Left colon (tissue), 2 donors: ENCODE data around the gene GATAD2B. TPM values are rescaled to one million over a fixed set of nuclear protein-coding genes. Genes with fewer than 3 reads are reported as not detected.
"Not testable (repeated sequence)": the region's sequence is repeated elsewhere in the genome, so short reads cannot be mapped to it uniquely, and the experiment has no call there.

Experiments used
- ATAC-seq: fragments of 200-7000 bp; cut with Tn5 transposase; one replicate; pipeline ENCODE4 v1.9.1; 2020; ENCODE audit warnings: mild to moderate bottlenecking, moderate library complexity
- DNase-seq, 2 donors: peaks; one replicate each; pipeline ENCODE4 v3.0.0-alpha.2; 2020
- intact Hi-C, 2 donors: fragments of 100-400 bp; cut with DNase I in 1 of 2; cut with micrococcal nuclease in 1 of 2; formaldehyde crosslinking; loops; one replicate each; pipeline versions ENCODE4 v1.11.2 to v1.14.0; 2022; cut with DNase I, micrococcal nuclease
- total RNA-seq, 2 donors: library from RNA; stranded (reverse); fragmentation: NEBNext Ultra II Directional; extraction: Animal tissue kit (Norgen Biotek cat#: 25700); gene quantifications; one replicate each; pipeline ENCODE4 v1.2.1, GENCODE V29; 2021
- donor health status: DM: no; HTN: no; CAD: no.
- donor health status: DM: yes; HTN: yes; CAD: no.

Gene GATAD2B
- total RNA-seq, 2 donors from 2014 or later: 33.9 to 34.9 TPM

GRCh38 chr1:153793261-153793972 lies 129.4 kb downstream of the GATAD2B start:
- intact Hi-C loops: loop anchor here (10.0 kb wide), 1 partner anchor 191 kb away; the partner anchor contains the start of gene RAB13 (in 2 of the 2)
- no peak for DNase-seq

GRCh38 chr1:153792631-153793041 lies 130.1 kb downstream of the GATAD2B start:
- intact Hi-C loops: loop anchor here (10.0 kb wide), 1 partner anchor 192 kb away; the partner anchor contains the start of gene RAB13 (in 2 of the 2)
- no peak for DNase-seq
- no peak for ATAC-seq

More at GRCh38 chr1:153793261-153793972, 129.4 kb downstream of the GATAD2B start:
- ATAC-seq: no peak

DNA sequence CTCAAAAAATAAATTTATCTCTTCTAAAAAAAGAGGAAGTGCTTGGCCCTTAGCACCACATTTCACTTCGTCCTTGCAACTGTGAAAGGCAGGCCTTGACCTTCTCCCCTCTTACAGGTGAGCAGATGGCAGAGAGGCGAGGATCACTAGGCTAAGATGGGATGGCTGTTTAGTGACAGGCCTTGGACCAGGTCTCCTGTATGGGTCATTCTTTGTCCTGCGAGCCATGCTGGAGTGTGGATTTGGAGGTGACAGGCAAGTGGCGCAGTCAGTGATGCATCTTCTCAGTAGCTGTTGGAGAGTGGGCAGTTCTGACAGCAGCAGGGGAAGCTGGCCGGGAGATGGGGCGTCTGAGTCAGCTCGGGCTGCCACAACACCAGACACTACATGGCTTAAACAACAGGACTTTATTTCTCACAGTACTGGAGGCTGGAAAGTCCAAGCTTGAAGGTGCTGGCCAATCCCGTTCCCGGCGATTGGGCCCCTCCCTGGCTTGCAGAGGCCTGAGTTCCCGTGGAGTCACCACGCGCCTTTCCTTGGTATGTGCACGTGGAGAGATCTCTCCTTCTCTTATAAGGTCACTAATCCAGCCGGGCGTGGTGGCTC lies 131.0 kb downstream of the GATAD2B start:
- peak in 1 of 2 donors; percentile 10 for DNase-seq
- intact Hi-C loops: loop anchor here (10.0 kb wide), 1 partner anchor 193 kb away; the partner anchor contains the start of gene RAB13 (in 2 of the 2)
- ATAC-seq: no peak

DNA sequence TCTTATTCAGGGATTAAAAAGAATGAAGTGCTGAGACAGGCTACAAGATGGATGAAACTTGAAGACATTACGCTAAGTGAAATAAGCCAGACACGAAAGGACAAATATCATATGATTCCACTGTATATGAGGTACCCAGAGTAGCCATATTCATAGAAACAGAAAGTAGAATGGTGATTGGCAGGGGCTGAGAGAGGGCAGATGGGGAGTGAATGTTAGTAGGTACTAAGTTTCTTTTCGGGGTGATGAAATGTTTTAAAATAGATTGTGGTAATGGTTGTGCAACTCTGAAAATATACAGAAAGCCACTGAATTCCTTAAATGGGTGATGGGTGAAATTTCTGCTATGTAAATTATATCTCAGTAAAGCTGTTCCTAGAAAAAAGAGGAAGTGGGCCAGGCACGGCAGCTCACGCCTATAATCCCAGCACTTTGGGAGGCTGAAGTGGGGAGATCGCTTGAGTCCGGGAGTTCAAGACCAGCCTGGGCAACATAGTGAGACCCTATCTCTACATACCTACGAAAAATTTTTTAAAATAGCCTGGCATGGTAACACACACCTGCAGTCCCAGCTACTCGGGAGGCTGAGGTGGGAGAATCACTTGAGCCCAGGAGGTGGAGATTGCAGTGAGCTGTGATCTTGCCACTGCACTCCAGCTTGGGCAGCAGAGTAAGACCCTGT lies 131.7 kb downstream of the GATAD2B start:
- ATAC-seq (peak; percentile 33), DNase-seq (peak in 1 of 2 donors; percentile 47)
- intact Hi-C loops: loop anchor here (10.0 kb wide), 1 partner anchor 194 kb away; the partner anchor contains the start of gene RAB13 (in 2 of the 2)

DNA sequence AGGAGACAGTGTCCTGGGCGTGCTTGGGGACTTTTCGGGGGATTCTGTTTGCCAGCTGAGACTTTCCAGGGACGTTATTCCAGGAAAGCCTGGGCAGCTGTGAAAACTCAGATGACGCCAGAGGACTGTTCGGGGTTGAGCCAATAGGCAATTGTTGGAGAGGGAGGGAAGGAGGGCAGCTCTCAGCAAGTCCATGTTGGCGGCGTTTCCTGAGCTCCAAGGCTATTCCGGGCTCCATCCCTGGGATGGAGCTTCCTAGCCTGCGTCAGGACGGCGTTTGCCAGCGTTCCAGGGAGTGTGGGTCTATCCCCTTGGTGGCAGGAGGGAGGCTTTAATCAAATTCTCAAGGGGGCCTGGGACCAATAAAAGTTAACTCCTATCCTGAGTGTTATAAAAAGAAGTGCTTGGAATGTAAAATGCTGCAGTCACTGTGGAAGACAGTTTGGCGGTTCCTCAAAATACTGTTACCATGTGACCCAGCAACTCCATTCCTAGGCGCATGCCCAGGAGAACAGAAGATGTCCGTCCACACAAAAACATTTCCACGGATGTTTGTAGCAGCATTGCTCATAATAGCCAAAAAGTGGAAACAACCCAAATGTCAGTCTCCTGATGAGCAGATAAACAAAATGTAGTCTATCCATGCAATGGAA lies 132.3 kb downstream of the GATAD2B start:
- DNase-seq: peak; percentile 52 to 81
- peak; percentile 44 for ATAC-seq
- intact Hi-C loops: loop anchor here (10.0 kb wide), 1 partner anchor 194 kb away; the partner anchor contains the start of gene RAB13 (in 2 of the 2)

DNA sequence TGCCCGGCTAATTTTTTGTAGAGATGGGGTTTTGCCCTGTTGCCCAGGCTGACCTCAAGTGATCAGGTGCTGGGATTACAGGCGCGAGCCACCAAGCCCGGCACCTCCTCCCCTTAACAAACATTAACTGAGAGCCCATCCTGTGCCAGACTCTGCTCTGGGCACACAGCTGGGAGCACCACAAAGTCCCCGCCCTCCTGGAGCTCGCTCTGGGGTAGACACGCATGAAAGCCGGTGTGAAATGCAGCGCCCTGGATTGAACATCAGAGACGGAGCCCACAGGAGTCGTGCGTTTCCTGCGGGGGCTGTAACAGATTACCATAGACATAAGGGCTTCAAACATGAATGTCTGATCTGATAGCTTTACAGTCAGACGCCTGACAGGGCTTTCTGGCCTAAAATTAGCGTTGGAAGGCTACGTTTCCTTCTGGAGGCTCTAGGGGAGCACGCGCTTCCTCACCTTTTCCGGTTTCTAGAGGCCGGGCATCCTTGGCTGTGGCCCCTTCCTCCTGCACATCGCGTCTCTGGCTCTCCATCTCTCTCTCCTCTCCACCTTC lies 133.2 kb downstream of the GATAD2B start:
- ATAC-seq (peak; percentile 61), DNase-seq (peak in 1 of 2 donors; percentile 30)
- intact Hi-C loops: loop anchor here (10.0 kb wide), 1 partner anchor 195 kb away; the partner anchor contains the start of gene RAB13 (in 2 of the 2)

- intact Hi-C loops: no loop called here
- no peak for ATAC-seq
- DNase-seq: no peak
These were observed 136.6 kb downstream of the GATAD2B start for GRCh38 chr1:153786038-153786790.

DNA sequence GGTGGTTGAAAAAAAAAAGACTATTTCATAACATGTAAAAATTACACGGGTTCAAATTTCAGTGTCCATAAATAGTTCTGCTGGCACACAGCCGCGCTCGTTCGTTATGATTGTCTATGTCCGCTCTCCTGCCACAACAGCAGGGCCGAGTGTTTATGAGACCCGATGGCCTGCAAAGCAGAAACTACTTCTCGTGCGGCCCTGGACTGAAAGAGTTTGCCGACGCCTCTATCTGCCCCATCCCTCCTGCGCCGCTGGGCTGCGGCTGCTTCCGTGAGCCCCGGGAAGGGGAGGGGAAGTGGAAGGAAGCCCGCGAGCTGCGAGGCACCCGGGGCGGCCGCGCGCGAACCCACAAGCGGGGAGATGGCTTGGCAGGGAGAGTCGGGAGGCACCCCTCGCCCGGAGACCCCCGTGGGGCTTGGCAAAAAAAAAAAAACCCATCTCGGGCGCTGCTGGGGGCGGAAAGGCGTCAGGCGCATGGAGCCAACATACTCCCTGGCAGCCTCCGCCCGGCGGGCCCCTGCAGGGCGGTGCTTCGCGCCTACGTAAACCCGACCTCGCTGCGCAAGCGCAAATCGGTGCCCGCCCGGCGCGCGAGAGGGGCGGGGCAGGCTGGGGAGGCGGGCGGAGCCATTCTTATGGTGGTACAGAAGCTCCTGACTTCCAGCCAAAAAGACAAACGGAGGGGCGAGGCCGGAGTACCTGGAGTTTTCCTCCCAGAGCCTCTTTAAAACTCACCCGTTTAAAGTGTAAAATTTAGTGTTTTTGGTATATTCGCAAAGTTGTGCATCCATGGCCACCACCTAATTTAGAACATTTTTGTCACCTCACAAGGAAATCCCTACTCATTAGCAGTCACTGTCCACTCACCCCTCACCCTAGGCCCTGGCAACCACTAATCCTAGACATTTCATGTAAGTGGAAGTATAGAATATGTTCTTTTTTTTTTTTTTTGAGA lies 139.3 kb downstream of the GATAD2B start:
- intact Hi-C loops: no loop called here
- DNase-seq: peak; percentile 88 to 94
- peak; percentile 97 for ATAC-seq

GRCh38 chr1:153782648-153783047 lies 140.1 kb downstream of the GATAD2B start:
- DNase-seq, ATAC-seq, intact Hi-C loops: not testable (repeated sequence)

DNA sequence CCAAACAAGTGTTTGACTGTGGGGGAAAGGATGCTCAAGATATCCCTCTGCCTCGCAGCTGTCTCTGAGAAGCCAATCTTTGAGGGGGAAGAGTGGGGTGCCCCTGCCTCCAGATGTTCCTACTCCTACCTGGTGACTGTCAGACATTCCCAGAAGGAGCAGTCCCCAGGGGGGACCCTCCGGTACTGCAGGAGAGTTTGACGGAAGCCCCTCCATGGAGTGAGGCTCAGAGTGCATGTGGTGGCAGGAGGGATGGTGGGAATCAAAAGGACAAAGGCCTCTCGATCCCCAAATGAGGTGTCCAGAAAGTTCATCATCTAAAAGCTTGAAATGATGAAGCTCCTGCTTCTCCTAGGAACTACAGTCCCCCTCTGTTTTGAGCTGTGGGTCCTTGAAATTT lies 142.2 kb downstream of the GATAD2B start:
- ATAC-seq (no peak), DNase-seq (no peak)
- intact Hi-C loops: no loop called here

DNA sequence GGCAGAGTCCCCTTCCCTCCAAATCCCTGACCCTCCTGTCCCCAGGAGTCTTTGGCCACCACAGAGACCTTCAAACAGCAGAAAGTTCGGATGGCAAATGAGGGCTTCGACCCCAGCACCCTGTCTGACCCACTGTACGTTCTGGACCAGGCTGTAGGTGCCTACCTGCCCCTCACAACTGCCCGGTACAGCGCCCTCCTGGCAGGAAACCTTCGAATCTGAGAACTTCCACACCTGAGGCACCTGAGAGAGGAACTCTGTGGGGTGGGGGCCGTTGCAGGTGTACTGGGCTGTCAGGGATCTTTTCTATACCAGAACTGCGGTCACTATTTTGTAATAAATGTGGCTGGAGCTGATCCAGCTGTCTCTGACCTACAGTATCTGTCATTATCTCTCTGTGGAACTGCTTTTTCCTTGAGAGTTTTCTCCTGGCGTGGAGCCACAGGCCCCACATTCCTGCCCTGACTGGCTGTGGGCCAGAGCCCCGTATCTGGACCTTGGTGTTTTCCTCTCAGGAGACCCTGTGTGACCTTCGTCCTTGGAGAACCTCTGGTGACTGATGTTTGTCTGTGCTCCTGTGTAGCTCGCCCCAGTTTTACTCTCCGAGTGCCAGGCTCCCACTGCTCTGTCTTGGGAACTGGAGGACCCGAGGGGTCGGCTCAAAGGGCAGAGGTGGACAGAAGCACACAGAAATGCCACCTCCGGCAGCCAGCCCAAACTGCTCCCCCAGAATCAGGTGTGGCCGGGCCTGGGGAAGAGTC lies 142.8 kb downstream of the GATAD2B start:
- DNase-seq (no peak), ATAC-seq (no peak)
- intact Hi-C loops: no loop called here

GRCh38 chr1:153778824-153779519 lies 143.8 kb downstream of the GATAD2B start:
- ATAC-seq: no peak
- intact Hi-C loops: no loop called here
- DNase-seq: no peak

GRCh38 chr1:153778051-153778823 lies 144.5 kb downstream of the GATAD2B start:
- intact Hi-C loops: no loop called here
- ATAC-seq (no peak), DNase-seq (no peak)

- no peak for ATAC-seq
- intact Hi-C loops: no loop called here
- no peak for DNase-seq
These were observed 145.1 kb downstream of the GATAD2B start for GRCh38 chr1:153777648-153778047.
